Natural killer cell treated with Interleukin-12 subunit alpha and Interleukin-12 subunit beta and Interleukin-15 and Interleukin-18, amount 100 ng/mL, for 72 hours (primary cell): ENCODE data around the gene GALNTL6. TPM values are rescaled to one million over a fixed set of nuclear protein-coding genes. Genes with fewer than 3 reads are reported as not detected.

Source experiments
- ATAC-seq, 2 donors: fragments of 150-1000 bp; cut with Tn5 transposase in 1 of 2; sonication (Bioruptor Pico), chemical (Tn5 transposase) in 1 of 2; 2 replicates each; pipeline ENCODE4 v1.10.0; 2021
- DNase-seq: peaks from one replicate; pipeline ENCODE4 v3.0.0; 2022; ENCODE audit warnings: low spot score
- H3K27ac Mint-ChIP-seq, 2 donors: 1 replicate in 1 of 2; 2 replicates in 1 of 2; pipeline ENCODE4 v1.8.0; 2022; ENCODE audit warnings: mixed read lengths in 2 of 2, mild to moderate bottlenecking in 1 of 2, moderate library complexity in 1 of 2
- H3K27me3 Mint-ChIP-seq, 2 donors: 1 replicate in 1 of 2; 2 replicates in 1 of 2; pipeline ENCODE4 v1.8.0; 2022; ENCODE audit warnings: mixed read lengths in 2 of 2
- H3K36me3 Mint-ChIP-seq: one replicate; pipeline ENCODE4 v1.8.0; 2022; ENCODE audit warnings: mixed read lengths
- H3K4me1 Mint-ChIP-seq, 2 donors: 1 replicate in 1 of 2; 2 replicates in 1 of 2; pipeline ENCODE4 v1.8.0; 2022; ENCODE audit warnings: low read depth in 2 of 2, mixed read lengths in 2 of 2, mild to moderate bottlenecking in 1 of 2
- H3K4me3 Mint-ChIP-seq: one replicate; pipeline ENCODE4 v1.8.0; 2022; ENCODE audit warnings: mixed read lengths
- H3K9me3 Mint-ChIP-seq: 2 replicates; pipeline ENCODE4 v1.8.0; 2022; ENCODE audit warnings: mixed read lengths
- total RNA-seq, 2 donors: library from RNA; stranded (reverse); gene quantifications; one replicate each; pipeline ENCODE4 v1.2.3, GENCODE V29; 2022

The GALNTL6 gene
- total RNA-seq, 2 donors from 2014 or later, result not detected

- DNase-seq (no peak), ATAC-seq (no peak)
- H3K27me3 Mint-ChIP-seq, result no peaks in the 10 kb centered on the region
- no peak overlapping the region for H3K4me3 Mint-ChIP-seq
- peaks cover 8% of the 10 kb centered on the region for H3K9me3 Mint-ChIP-seq
- H3K4me1 Mint-ChIP-seq, result no peaks in the 10 kb centered on the region
- H3K36me3 Mint-ChIP-seq, result no peaks in the 10 kb centered on the region
- H3K27ac Mint-ChIP-seq, result no peak overlapping the region
Observed at GRCh38 chr4:172055498-172055897, 242.3 kb downstream of the GALNTL6 start.

- H3K27me3 Mint-ChIP-seq, result no peaks in the 10 kb centered on the region
- H3K9me3 Mint-ChIP-seq, result peaks cover 17% of the 10 kb centered on the region
- no peaks in the 10 kb centered on the region for H3K4me1 Mint-ChIP-seq
- no peak overlapping the region for H3K27ac Mint-ChIP-seq
- no peak overlapping the region for H3K4me3 Mint-ChIP-seq
- ATAC-seq (no peak), DNase-seq (no peak)
- H3K36me3 Mint-ChIP-seq, result peaks cover 4% of the 10 kb centered on the region
Observed at GRCh38 chr4:172061204-172061603, 248.0 kb downstream of the GALNTL6 start.

GRCh38 chr4:172068506-172068905 is 255.3 kb downstream of the GALNTL6 start:
- peaks cover 39% of the 10 kb centered on the region for H3K9me3 Mint-ChIP-seq
- ATAC-seq (no peak), DNase-seq (no peak)
- no peaks in the 10 kb centered on the region for H3K27me3 Mint-ChIP-seq
- H3K27ac Mint-ChIP-seq, result no peak overlapping the region
- H3K4me3 Mint-ChIP-seq, result no peak overlapping the region
- H3K4me1 Mint-ChIP-seq, result no peaks in the 10 kb centered on the region
- peaks cover 12% of the 10 kb centered on the region for H3K36me3 Mint-ChIP-seq

GRCh38 chr4:172073590-172073989 is 260.4 kb downstream of the GALNTL6 start:
- H3K9me3 Mint-ChIP-seq, result peaks cover 20% of the 10 kb centered on the region
- DNase-seq (no peak), ATAC-seq (no peak)
- H3K4me1 Mint-ChIP-seq, result no peaks in the 10 kb centered on the region
- H3K27ac Mint-ChIP-seq, result no peak overlapping the region
- H3K27me3 Mint-ChIP-seq, result no peaks in the 10 kb centered on the region
- H3K36me3 Mint-ChIP-seq, result peaks cover 4% of the 10 kb centered on the region
- H3K4me3 Mint-ChIP-seq, result no peak overlapping the region

GRCh38 chr4:172083272-172083671 is 270.1 kb downstream of the GALNTL6 start:
- Mint-ChIP-seq H3K36me3 (no peaks in the 10 kb centered on the region), H3K27me3 (no peaks in the 10 kb centered on the region), H3K4me3 (no peak overlapping the region), H3K4me1 (no peaks in the 10 kb centered on the region), H3K27ac (no peak overlapping the region), H3K9me3 (no peaks in the 10 kb centered on the region)
- ATAC-seq, result no peak
- no peak for DNase-seq

- DNase-seq (no peak), ATAC-seq (no peak)
- Mint-ChIP-seq H3K27me3 (no peaks in the 10 kb centered on the region), H3K36me3 (no peaks in the 10 kb centered on the region), H3K4me3 (no peak overlapping the region), H3K9me3 (peaks cover 17% of the 10 kb centered on the region), H3K27ac (no peak overlapping the region), H3K4me1 (no peaks in the 10 kb centered on the region)
Observed at GRCh38 chr4:172088556-172088955, 275.4 kb downstream of the GALNTL6 start.

- H3K9me3 Mint-ChIP-seq, result peaks cover 27% of the 10 kb centered on the region
- H3K4me1 Mint-ChIP-seq, result no peaks in the 10 kb centered on the region
- no peak overlapping the region for H3K27ac Mint-ChIP-seq
- H3K27me3 Mint-ChIP-seq, result no peaks in the 10 kb centered on the region
- H3K4me3 Mint-ChIP-seq, result no peak overlapping the region
- ATAC-seq (no peak), DNase-seq (no peak)
- H3K36me3 Mint-ChIP-seq, result no peaks in the 10 kb centered on the region
Observed at GRCh38 chr4:172095161-172095560, 282.0 kb downstream of the GALNTL6 start.

GRCh38 chr4:172096786-172097185 is 283.6 kb downstream of the GALNTL6 start:
- Mint-ChIP-seq H3K4me1 (no peaks in the 10 kb centered on the region), H3K9me3 (peaks cover 18% of the 10 kb centered on the region), H3K27ac (no peak overlapping the region), H3K4me3 (no peak overlapping the region), H3K36me3 (no peaks in the 10 kb centered on the region), H3K27me3 (no peaks in the 10 kb centered on the region)
- no peak for ATAC-seq
- DNase-seq, result no peak

- no peak overlapping the region for H3K27ac Mint-ChIP-seq
- H3K27me3 Mint-ChIP-seq, result no peaks in the 10 kb centered on the region
- DNase-seq, result no peak
- no peak overlapping the region for H3K4me3 Mint-ChIP-seq
- no peak for ATAC-seq
- H3K9me3 Mint-ChIP-seq, result peaks cover 26% of the 10 kb centered on the region
- no peaks in the 10 kb centered on the region for H3K4me1 Mint-ChIP-seq
- H3K36me3 Mint-ChIP-seq, result no peaks in the 10 kb centered on the region
Observed at GRCh38 chr4:172099376-172099775, 286.2 kb downstream of the GALNTL6 start.

- no peaks in the 10 kb centered on the region for H3K4me1 Mint-ChIP-seq
- no peaks in the 10 kb centered on the region for H3K27me3 Mint-ChIP-seq
- ATAC-seq (no peak), DNase-seq (no peak)
- H3K27ac Mint-ChIP-seq, result no peak overlapping the region
- H3K4me3 Mint-ChIP-seq, result no peak overlapping the region
- H3K9me3 Mint-ChIP-seq, result peaks cover 16% of the 10 kb centered on the region
- H3K36me3 Mint-ChIP-seq, result no peaks in the 10 kb centered on the region
Observed at GRCh38 chr4:172103456-172103855, 290.3 kb downstream of the GALNTL6 start.

- H3K36me3 Mint-ChIP-seq, result no peaks in the 10 kb centered on the region
- H3K9me3 Mint-ChIP-seq, result peaks cover 12% of the 10 kb centered on the region
- no peak overlapping the region for H3K4me3 Mint-ChIP-seq
- no peak for ATAC-seq
- H3K4me1 Mint-ChIP-seq, result no peaks in the 10 kb centered on the region
- H3K27me3 Mint-ChIP-seq, result no peaks in the 10 kb centered on the region
- DNase-seq, result no peak
- no peak overlapping the region for H3K27ac Mint-ChIP-seq
Observed at GRCh38 chr4:172104539-172104938, 291.3 kb downstream of the GALNTL6 start.

GRCh38 chr4:172105918-172106317 is 292.7 kb downstream of the GALNTL6 start:
- DNase-seq, result no peak
- Mint-ChIP-seq H3K36me3 (no peaks in the 10 kb centered on the region), H3K9me3 (peaks cover 12% of the 10 kb centered on the region), H3K27ac (no peak overlapping the region), H3K27me3 (no peaks in the 10 kb centered on the region), H3K4me3 (no peak overlapping the region), H3K4me1 (no peaks in the 10 kb centered on the region)
- no peak for ATAC-seq

GRCh38 chr4:172109466-172109865 is 296.3 kb downstream of the GALNTL6 start:
- H3K4me3 Mint-ChIP-seq, result no peak overlapping the region
- DNase-seq, result no peak
- H3K4me1 Mint-ChIP-seq, result no peaks in the 10 kb centered on the region
- H3K36me3 Mint-ChIP-seq, result no peaks in the 10 kb centered on the region
- peaks cover 7% of the 10 kb centered on the region for H3K9me3 Mint-ChIP-seq
- no peak for ATAC-seq
- H3K27me3 Mint-ChIP-seq, result no peaks in the 10 kb centered on the region
- H3K27ac Mint-ChIP-seq, result no peak overlapping the region

GRCh38 chr4:172124656-172125308 is 311.6 kb downstream of the GALNTL6 start:
- Mint-ChIP-seq H3K9me3 (peaks cover 17% of the 10 kb centered on the region), H3K4me3 (no peak overlapping the region), H3K27me3 (no peaks in the 10 kb centered on the region), H3K4me1 (no peaks in the 10 kb centered on the region), H3K36me3 (peaks cover 4% of the 10 kb centered on the region), H3K27ac (no peak overlapping the region)
- no peak for ATAC-seq
- no peak for DNase-seq

GRCh38 chr4:172125443-172125842 is 312.2 kb downstream of the GALNTL6 start:
- DNase-seq, result no peak
- ATAC-seq, result no peak
- peaks cover 17% of the 10 kb centered on the region for H3K9me3 Mint-ChIP-seq
- no peaks in the 10 kb centered on the region for H3K4me1 Mint-ChIP-seq
- no peaks in the 10 kb centered on the region for H3K27me3 Mint-ChIP-seq
- no peak overlapping the region for H3K27ac Mint-ChIP-seq
- H3K4me3 Mint-ChIP-seq, result no peak overlapping the region
- H3K36me3 Mint-ChIP-seq, result peaks cover 4% of the 10 kb centered on the region
